GM18498 (cell line): ENCODE results near the gene CBX4.

Experiments used
- ATAC-seq: cut with Tn5 transposase; IDR thresholded peaks from one replicate; pipeline ENCODE4 v1.9.1; 2021; ENCODE audit warnings: mild to moderate bottlenecking, moderate library complexity; ENCODE audit not compliant: unreplicated experiment

The CBX4 gene

GRCh38 chr17:79839356-79840268 is at the start of gene CBX4:
TSS of gene CBX4 (minus strand) at chr17:79839440. CDS start at chr17:79839251, 189 bp downstream.
- ATAC-seq, result peak; percentile 66

GRCh38 chr17:79888009-79888540 is 48.8 kb upstream of the CBX4 start:
- no peak for ATAC-seq

GRCh38 chr17:79887451-79887991 is 48.3 kb upstream of the CBX4 start:
- ATAC-seq, result no peak

- no peak for ATAC-seq
Observed at GRCh38 chr17:79883202-79883601, 44.0 kb upstream of the CBX4 start.

- ATAC-seq, result no peak
Observed at GRCh38 chr17:79878329-79878947, 39.2 kb upstream of the CBX4 start.

- ATAC-seq, result no peak
Observed at GRCh38 chr17:79877041-79877440, 37.8 kb upstream of the CBX4 start.

- no peak for ATAC-seq
Observed at GRCh38 chr17:79875511-79875910, 36.3 kb upstream of the CBX4 start.

GRCh38 chr17:79874329-79874981 is 35.2 kb upstream of the CBX4 start:
- ATAC-seq, result no peak

GRCh38 chr17:79873583-79873982 is 34.3 kb upstream of the CBX4 start:
- no peak for ATAC-seq

- no peak for ATAC-seq
Observed at GRCh38 chr17:79872762-79873161, 33.5 kb upstream of the CBX4 start.

GRCh38 chr17:79871131-79871530 is 31.9 kb upstream of the CBX4 start:
- no peak for ATAC-seq

- ATAC-seq, result no peak
Observed at GRCh38 chr17:79870540-79870939, 31.3 kb upstream of the CBX4 start.

GRCh38 chr17:79866791-79867518 is 27.7 kb upstream of the CBX4 start:
- no peak for ATAC-seq

GRCh38 chr17:79865351-79866210 is 26.3 kb upstream of the CBX4 start:
- no peak for ATAC-seq

- no peak for ATAC-seq
Observed at GRCh38 chr17:79864617-79865250, 25.5 kb upstream of the CBX4 start.

- ATAC-seq, result no peak
Observed at GRCh38 chr17:79864147-79864546, 24.9 kb upstream of the CBX4 start.

- no peak for ATAC-seq
Observed at GRCh38 chr17:79862771-79863440, 23.7 kb upstream of the CBX4 start.

- no peak for ATAC-seq
Observed at GRCh38 chr17:79862238-79862637, 23.0 kb upstream of the CBX4 start.
